C1 segment of cervical spinal cord (tissue), 14 donors: ENCODE measurements around the gene BEAN1.
A peak's percentile ranks its signal among the peaks of the same experiment; 100 is the strongest.

ENCODE experiments used
- DNase-seq, 14 donors: peaks; one replicate each; lab custom pipeline; 2025; lab: John Stamatoyannopoulos, UW

BEAN1 gene

DNA sequence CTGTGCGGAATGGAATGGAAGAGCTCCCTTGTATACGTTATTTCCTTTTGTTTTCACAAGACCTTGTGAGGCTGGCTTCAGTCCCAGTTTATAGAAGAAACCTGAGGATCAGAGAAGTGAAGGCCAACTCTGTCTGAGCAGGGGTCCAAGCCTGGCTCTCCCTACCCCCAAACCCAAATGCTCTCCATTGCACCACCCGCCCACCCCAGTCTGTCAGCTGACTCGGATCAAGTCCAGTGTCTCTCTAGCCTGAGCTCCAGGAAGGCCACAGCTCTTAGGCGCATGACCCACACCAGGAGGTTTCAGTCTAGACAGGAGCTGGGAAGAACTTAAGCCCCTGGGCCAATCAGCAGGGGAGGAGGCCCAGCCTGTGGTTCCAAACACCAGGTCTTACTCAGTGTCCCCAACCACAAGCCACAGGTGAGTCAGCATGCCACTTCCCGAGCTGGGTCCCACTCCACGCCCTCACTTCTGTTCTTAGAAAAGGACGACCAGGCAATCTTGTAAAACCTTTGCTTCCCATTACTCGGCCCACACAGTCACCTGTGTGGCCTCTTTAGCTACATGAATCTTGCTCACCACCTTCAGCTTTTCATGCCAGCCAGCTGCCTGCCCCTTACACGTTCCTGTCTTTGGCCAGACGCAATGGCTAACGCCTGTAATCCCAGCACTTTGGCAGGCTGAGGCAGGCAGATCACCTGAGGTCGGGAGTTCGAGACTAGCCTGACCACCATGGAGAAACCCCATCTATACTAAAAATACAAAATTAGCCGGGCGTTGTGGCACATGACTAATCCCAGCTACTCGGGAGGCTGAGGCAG, 95.1 kb downstream of the BEAN1 start:
- DNase-seq: peak in 5 of 14 donors; percentile 8 to 69 (median 34)

DNA sequence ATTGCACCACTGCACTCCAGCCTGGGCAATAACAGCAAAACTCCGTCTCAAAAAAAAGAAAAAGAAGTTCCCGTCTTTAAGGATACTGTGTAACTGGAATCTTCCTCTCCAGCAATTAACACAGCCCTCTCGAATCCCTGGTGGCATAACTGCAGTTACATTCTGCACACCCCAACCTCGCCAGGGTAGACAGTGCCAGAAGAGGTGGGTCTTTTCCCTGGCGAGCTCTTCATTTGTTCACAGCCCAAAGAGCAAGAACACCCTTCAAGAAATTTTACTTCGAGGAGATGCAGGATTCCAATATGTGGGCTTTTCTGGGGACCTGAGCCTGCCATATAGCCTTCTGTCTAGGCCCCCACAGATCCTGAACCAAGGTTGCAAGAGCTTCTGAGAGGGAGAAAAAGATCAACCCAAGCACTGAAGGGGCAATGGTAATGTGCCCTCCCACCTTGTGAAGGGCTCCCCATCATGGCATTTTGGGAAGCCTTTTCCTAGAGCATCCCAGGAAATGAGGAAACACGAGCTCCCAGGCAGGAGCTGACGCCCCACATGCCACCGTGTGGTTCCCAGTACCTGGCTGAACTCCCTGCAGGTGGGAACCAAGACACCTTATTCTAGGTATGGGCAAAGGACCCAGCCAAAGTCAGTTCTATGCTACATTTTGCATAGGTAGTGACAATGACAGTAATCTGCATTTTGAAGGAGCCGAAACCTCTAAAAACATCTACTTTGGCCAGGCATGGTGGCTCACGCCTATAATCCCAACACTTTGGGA, 95.9 kb downstream of the BEAN1 start:
- no peak for DNase-seq

DNA sequence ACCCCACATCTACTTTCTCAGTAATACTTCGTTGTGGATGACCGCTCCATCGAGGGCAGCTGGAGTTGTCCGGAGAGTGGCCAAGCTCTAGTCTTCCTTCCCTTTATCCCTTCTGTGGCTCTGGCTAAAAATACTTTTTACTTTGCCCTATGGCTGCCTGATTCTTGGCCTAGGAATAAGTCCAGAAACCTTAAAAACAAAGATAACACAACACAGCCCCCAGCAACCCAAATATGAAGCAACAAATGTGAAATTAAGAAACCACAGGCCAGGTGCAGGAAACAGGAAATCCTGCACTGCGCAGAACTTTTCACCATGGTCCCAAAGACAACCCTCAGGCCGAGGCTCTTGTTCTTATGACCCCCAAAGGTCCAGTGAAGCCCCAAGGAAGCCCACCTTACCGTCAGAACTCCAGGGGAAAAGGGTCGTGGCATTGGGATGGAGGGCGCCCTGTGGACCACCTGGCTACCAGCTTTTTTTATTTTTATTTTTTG, 96.8 kb downstream of the BEAN1 start:
- no peak for DNase-seq

DNA sequence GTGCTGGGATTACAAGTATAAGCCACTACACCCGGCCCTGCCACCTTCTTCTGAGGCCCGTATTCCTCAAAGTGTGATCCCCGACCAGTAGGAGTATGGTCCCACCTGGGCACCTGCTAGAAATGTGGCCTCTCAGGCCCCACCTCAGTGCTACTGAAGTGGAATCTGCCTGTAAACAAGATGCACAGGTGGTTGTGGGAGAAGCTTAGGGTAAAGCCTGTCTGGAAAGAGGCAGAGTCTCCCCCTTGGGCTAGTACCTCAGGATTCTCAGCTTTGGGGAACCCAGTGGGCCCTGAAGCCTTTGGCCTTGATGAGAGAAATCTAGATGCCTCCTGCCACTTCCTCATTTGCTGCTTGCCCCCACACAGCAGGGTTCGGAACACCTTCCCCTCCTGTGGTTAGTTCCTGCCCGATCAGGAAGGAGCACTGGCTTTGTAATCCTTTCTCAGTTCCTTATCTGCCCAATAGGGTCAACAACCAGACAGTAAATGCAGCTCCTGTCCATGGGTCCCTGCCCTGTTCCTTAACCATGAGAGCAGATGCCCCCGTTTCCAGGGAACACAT, 97.6 kb downstream of the BEAN1 start:
- DNase-seq: peak in 8 of 14 donors; percentile 16 to 66 (median 44)

DNA sequence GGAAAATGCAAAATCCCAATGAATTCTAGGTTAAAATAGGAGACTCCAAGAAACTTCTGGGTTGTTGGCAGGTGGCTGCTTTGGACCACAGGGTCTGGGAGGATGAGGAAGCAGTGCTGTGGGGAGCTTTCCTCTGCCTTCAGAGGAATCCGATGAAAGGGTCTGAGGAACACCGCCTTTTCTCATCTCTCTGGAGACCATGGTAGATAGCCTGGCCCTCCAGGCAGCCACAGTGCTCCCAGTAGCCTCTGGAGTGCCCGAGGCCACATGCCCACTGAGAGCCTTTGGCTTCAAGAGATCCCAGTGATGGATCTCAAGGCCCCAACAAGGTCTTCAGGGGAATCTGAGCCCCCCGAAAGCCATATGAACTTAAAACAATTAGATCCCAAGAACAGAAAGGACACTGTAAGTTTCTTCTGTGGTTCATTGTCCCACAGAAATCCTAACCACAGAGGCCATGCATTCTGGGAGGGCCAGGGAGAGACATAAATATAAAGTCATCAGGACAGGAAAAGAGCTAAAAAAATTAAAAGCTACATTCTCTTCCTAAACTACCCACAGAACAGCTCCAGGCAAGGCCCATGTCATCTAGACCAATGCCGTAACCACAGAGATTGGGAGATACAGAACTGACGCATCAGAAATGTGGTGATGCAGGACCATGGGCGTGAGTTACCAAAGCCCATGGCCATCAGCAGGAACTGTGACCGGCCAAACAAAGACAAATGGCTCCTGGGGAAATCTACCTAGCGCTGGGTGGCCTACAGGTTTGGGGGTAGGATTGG, 98.5 kb downstream of the BEAN1 start:
- DNase-seq: no peak

DNA sequence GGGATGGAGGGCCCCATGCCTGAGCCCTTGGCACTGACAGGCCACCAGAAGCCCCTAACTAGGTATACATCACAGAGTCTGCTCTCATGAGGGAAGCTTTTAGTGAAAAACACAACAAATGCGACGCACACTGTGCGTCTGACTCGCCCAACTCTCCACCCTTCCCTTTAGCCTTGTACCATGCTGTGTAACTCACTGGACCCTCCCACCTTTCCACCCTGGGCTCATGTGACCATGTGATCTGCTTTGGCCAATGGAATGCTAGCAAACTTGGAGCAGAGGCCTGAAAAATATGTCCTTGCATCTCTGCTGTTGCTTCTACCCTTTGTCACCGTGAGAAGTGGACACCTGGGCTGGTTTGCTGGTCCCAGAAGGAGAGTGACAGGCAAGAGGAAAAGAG, 101.2 kb downstream of the BEAN1 start:
- DNase-seq: no peak

DNA sequence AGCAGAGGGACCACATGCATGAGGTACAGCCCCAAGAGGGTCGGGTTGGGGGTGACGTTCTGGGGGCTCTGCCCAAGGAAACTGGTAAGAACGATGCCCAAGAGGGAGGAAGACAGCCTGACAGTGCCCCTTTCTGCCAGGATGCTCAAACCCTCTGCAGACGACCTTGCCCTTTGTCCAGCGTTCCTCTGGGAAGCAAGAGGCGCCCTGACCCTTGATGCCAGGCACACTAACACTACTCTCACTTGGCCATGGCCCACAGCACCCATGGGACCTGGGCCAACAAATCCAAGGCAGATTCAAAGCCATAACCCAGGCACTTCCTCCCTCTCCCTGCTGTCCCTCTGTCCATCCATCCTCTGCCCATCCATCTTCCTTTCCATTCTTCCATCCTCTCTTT, 102.4 kb downstream of the BEAN1 start:
- DNase-seq: no peak
